ENCODE results near the gene PLD5.
"Not testable (repeated sequence)": the region's sequence is repeated elsewhere in the genome, so short reads cannot be mapped to it uniquely, and the experiment has no call there.

PLD5 gene

GRCh38 chr1:242330865-242331264, 193.6 kb downstream of the PLD5 start:
- 95% methylated on average over 5 of the region's 5 CpGs for WGBS
- H3K27ac ChIP-seq (ENCODE audit: low read depth, low read length); H3K9me3 ChIP-seq (ENCODE audit: insufficient read depth, low read depth, low read length); H3K36me3 ChIP-seq (ENCODE audit: insufficient read depth, low read length); H3K9ac ChIP-seq (ENCODE audit: low read depth, low read length); H3K4me1 ChIP-seq (ENCODE audit: insufficient read depth, low read length); H3K27me3 ChIP-seq (ENCODE audit: insufficient read depth, low read length); H3K4me3 ChIP-seq (ENCODE audit: low read length): not testable (repeated sequence)

GRCh38 chr1:242327381-242327780, 197.1 kb downstream of the PLD5 start:
- not testable (repeated sequence) for H3K36me3 ChIP-seq (ENCODE audit: insufficient read depth, low read length); H3K4me3 ChIP-seq (ENCODE audit: low read length); H3K27me3 ChIP-seq (ENCODE audit: insufficient read depth, low read length); H3K9me3 ChIP-seq (ENCODE audit: insufficient read depth, low read depth, low read length); H3K9ac ChIP-seq (ENCODE audit: low read depth, low read length); H3K4me1 ChIP-seq (ENCODE audit: insufficient read depth, low read length); H3K27ac ChIP-seq (ENCODE audit: low read depth, low read length)

- H3K9ac ChIP-seq (ENCODE audit: low read depth, low read length); H3K4me3 ChIP-seq (ENCODE audit: low read length); H3K4me1 ChIP-seq (ENCODE audit: insufficient read depth, low read length); H3K27me3 ChIP-seq (ENCODE audit: insufficient read depth, low read length); H3K27ac ChIP-seq (ENCODE audit: low read depth, low read length); H3K36me3 ChIP-seq (ENCODE audit: insufficient read depth, low read length); H3K9me3 ChIP-seq (ENCODE audit: insufficient read depth, low read depth, low read length): not testable (repeated sequence)
- 99% methylated on average over 5 of the region's 7 CpGs for WGBS
Observed at GRCh38 chr1:242321981-242322380, 202.5 kb downstream of the PLD5 start.

- Histone ChIP-seq H3K9me3 (ENCODE audit: insufficient read depth, low read depth, low read length) (no peaks in the 10 kb centered on the region), H3K27me3 (ENCODE audit: insufficient read depth, low read length) (no peaks in the 10 kb centered on the region), H3K4me3 (ENCODE audit: low read length) (no peak overlapping the region), H3K9ac (ENCODE audit: low read depth, low read length) (no peak overlapping the region), H3K27ac (ENCODE audit: low read depth, low read length) (no peak overlapping the region), H3K4me1 (ENCODE audit: insufficient read depth, low read length) (no peaks in the 10 kb centered on the region), H3K36me3 (ENCODE audit: insufficient read depth, low read length) (no peaks in the 10 kb centered on the region)
- 92% methylated on average over 10 of the region's 10 CpGs for WGBS
Observed at GRCh38 chr1:242318140-242318539, 206.4 kb downstream of the PLD5 start.

GRCh38 chr1:242314865-242315264, 209.6 kb downstream of the PLD5 start:
- not testable (repeated sequence) for H3K9me3 ChIP-seq (ENCODE audit: insufficient read depth, low read depth, low read length); H3K27ac ChIP-seq (ENCODE audit: low read depth, low read length); H3K27me3 ChIP-seq (ENCODE audit: insufficient read depth, low read length); H3K4me1 ChIP-seq (ENCODE audit: insufficient read depth, low read length); H3K9ac ChIP-seq (ENCODE audit: low read depth, low read length); H3K36me3 ChIP-seq (ENCODE audit: insufficient read depth, low read length); H3K4me3 ChIP-seq (ENCODE audit: low read length)
- WGBS, result no CpG with 5 or more reads among the region's 1 CpG

GRCh38 chr1:242314085-242314649, 210.3 kb downstream of the PLD5 start:
- not testable (repeated sequence) for H3K9ac ChIP-seq (ENCODE audit: low read depth, low read length); H3K4me1 ChIP-seq (ENCODE audit: insufficient read depth, low read length); H3K27ac ChIP-seq (ENCODE audit: low read depth, low read length); H3K27me3 ChIP-seq (ENCODE audit: insufficient read depth, low read length); H3K9me3 ChIP-seq (ENCODE audit: insufficient read depth, low read depth, low read length); H3K4me3 ChIP-seq (ENCODE audit: low read length); H3K36me3 ChIP-seq (ENCODE audit: insufficient read depth, low read length)
- 90% methylated on average over 3 of the region's 3 CpGs for WGBS

- H3K9me3 ChIP-seq (ENCODE audit: insufficient read depth, low read depth, low read length); H3K36me3 ChIP-seq (ENCODE audit: insufficient read depth, low read length); H3K27ac ChIP-seq (ENCODE audit: low read depth, low read length); H3K9ac ChIP-seq (ENCODE audit: low read depth, low read length); H3K4me3 ChIP-seq (ENCODE audit: low read length); H3K27me3 ChIP-seq (ENCODE audit: insufficient read depth, low read length); H3K4me1 ChIP-seq (ENCODE audit: insufficient read depth, low read length): not testable (repeated sequence)
- WGBS, result 72% methylated on average over 6 of the region's 7 CpGs
Observed at GRCh38 chr1:242308681-242309080, 215.8 kb downstream of the PLD5 start.

- H3K27ac ChIP-seq (ENCODE audit: low read depth, low read length); H3K27me3 ChIP-seq (ENCODE audit: insufficient read depth, low read length); H3K9me3 ChIP-seq (ENCODE audit: insufficient read depth, low read depth, low read length); H3K4me3 ChIP-seq (ENCODE audit: low read length); H3K9ac ChIP-seq (ENCODE audit: low read depth, low read length); H3K36me3 ChIP-seq (ENCODE audit: insufficient read depth, low read length); H3K4me1 ChIP-seq (ENCODE audit: insufficient read depth, low read length): not testable (repeated sequence)
- 100% methylated on average over 1 of the region's 1 CpG for WGBS
Observed at GRCh38 chr1:242293781-242294180, 230.7 kb downstream of the PLD5 start.

- H3K36me3 ChIP-seq (ENCODE audit: insufficient read depth, low read length); H3K9ac ChIP-seq (ENCODE audit: low read depth, low read length); H3K9me3 ChIP-seq (ENCODE audit: insufficient read depth, low read depth, low read length); H3K27me3 ChIP-seq (ENCODE audit: insufficient read depth, low read length); H3K4me1 ChIP-seq (ENCODE audit: insufficient read depth, low read length); H3K27ac ChIP-seq (ENCODE audit: low read depth, low read length); H3K4me3 ChIP-seq (ENCODE audit: low read length): not testable (repeated sequence)
- WGBS, result 50% methylated on average over 2 of the region's 3 CpGs
Observed at GRCh38 chr1:242288067-242288466, 236.4 kb downstream of the PLD5 start.

- H3K9me3 ChIP-seq (ENCODE audit: insufficient read depth, low read depth, low read length); H3K4me1 ChIP-seq (ENCODE audit: insufficient read depth, low read length); H3K36me3 ChIP-seq (ENCODE audit: insufficient read depth, low read length); H3K4me3 ChIP-seq (ENCODE audit: low read length); H3K27ac ChIP-seq (ENCODE audit: low read depth, low read length); H3K9ac ChIP-seq (ENCODE audit: low read depth, low read length); H3K27me3 ChIP-seq (ENCODE audit: insufficient read depth, low read length): not testable (repeated sequence)
- WGBS, result 78% methylated on average over 3 of the region's 5 CpGs
Observed at GRCh38 chr1:242282758-242283485, 241.6 kb downstream of the PLD5 start.

GRCh38 chr1:242278406-242278805, 246.1 kb downstream of the PLD5 start:
- not testable (repeated sequence) for H3K9me3 ChIP-seq (ENCODE audit: insufficient read depth, low read depth, low read length); H3K27me3 ChIP-seq (ENCODE audit: insufficient read depth, low read length); H3K27ac ChIP-seq (ENCODE audit: low read depth, low read length); H3K36me3 ChIP-seq (ENCODE audit: insufficient read depth, low read length); H3K4me1 ChIP-seq (ENCODE audit: insufficient read depth, low read length); H3K9ac ChIP-seq (ENCODE audit: low read depth, low read length); H3K4me3 ChIP-seq (ENCODE audit: low read length)
- WGBS, result 96% methylated on average over 3 of the region's 3 CpGs

GRCh38 chr1:242276769-242277168, 247.7 kb downstream of the PLD5 start:
- not testable (repeated sequence) for H3K4me3 ChIP-seq (ENCODE audit: low read length); H3K9me3 ChIP-seq (ENCODE audit: insufficient read depth, low read depth, low read length); H3K27ac ChIP-seq (ENCODE audit: low read depth, low read length); H3K36me3 ChIP-seq (ENCODE audit: insufficient read depth, low read length); H3K9ac ChIP-seq (ENCODE audit: low read depth, low read length); H3K4me1 ChIP-seq (ENCODE audit: insufficient read depth, low read length); H3K27me3 ChIP-seq (ENCODE audit: insufficient read depth, low read length)
- 98% methylated on average over 6 of the region's 6 CpGs for WGBS

All from HUES64 (cell line).